Left lobe of liver (tissue), 2 donors: ENCODE results near the gene SCGN. TPM values are rescaled to one million over a fixed set of nuclear protein-coding genes. Genes with fewer than 3 reads are reported as not detected.
A peak's percentile ranks its signal among the peaks of the same experiment; 100 is the strongest.

Experiments used
- ATAC-seq: fragments of 200-7000 bp; cut with Tn5 transposase; one replicate; pipeline ENCODE4 v1.9.1; 2020; ENCODE audit warnings: mild to moderate bottlenecking, moderate library complexity
- DNase-seq: peaks from one replicate; pipeline ENCODE4 v3.0.0-alpha.2; 2020; ENCODE audit warnings: low spot score
- total RNA-seq: library from RNA; stranded (reverse); gene quantifications from one replicate; pipeline ENCODE4 v1.2.1, GENCODE V29; 2021
- donor health status: DM: no; HTN: no; CAD: no; lungs with moderate emphysema.
- donor health status: DM: no; HTN: yes; CAD: no.

The SCGN gene
- total RNA-seq, 1 donor from 2014 or later, result 2.2 TPM

DNA sequence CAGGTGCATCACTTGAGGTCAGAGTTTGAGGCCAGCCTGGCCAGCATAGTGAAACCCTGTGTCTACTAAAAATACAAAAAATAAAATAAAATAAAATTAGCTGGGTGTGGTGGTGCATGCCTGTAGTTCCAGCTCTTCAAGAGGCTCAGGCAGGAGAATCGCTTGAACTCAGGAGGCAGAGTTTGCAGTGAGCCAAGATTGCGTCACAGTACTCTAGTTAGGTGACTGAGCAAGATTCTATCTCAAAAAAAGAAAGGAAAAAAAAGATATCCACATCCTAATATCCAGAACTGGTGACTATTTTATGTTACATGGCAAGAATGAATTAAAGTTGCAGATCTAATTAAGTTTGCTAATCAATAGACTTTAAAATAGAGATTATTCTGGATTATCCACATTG is 32.5 kb downstream of the SCGN start:
- DNase-seq, result no peak
- ATAC-seq, result no peak

DNA sequence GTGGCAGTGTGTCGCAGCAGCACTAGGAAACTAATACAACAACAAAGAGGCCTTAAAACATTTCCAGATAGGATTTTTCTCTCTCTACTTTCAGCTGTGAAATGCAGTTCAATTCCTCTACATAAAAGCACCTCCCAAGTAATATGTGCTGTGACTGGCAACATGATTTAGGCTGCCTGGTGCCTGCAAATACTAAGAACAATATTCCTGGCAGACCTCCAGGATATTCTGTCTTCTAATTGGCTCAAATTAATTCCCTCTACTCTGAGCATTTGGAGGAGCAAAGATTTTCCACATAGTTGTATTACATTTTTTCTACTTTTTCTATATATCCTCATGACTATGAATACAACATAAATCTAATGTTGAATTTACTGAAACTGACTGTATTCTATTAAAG is 33.2 kb downstream of the SCGN start:
- ATAC-seq, result no peak

DNA sequence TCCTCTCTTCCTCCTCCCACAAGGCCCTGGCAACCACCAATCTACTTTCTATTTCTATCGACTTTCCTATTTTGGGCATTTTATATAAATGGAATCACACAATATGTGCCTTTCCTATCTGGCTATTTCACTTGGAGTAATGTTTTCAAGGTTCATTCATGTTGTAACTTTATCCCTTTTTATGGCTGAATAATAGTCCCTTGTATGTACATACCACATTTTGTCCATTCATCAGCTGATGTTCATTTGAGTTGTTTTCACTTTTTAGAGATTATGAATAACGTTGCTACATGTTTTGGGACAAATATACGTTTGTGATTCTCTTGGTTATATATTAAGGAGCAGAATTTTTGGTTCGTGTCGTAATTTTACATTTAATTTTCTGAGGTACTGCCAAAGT is 33.9 kb downstream of the SCGN start:
- ATAC-seq, result no peak

More for the DNA sequence above, 33.2 kb downstream of the SCGN start:
- DNase-seq, result no peak

DNA sequence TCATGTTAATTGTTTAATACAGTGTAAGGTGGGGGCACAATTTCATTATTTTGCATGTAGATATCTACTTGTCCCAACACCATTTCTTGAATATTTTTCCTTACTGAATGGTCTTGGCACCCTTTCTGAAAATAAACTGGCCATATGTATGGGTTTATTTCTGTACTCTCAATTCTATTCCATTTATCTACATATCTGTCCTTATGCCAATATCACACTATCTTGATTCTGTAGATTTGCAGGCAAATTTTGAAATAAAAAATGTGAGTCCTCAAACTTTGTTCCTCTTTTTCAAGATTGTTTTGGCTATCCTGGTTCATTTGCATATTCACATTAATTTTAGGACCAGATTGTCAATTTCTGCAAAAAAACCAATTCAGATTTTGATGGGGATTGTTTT is 34.8 kb downstream of the SCGN start:
- no peak for ATAC-seq
- DNase-seq, result no peak

More for the DNA sequence above, 33.9 kb downstream of the SCGN start:
- DNase-seq, result no peak

DNA sequence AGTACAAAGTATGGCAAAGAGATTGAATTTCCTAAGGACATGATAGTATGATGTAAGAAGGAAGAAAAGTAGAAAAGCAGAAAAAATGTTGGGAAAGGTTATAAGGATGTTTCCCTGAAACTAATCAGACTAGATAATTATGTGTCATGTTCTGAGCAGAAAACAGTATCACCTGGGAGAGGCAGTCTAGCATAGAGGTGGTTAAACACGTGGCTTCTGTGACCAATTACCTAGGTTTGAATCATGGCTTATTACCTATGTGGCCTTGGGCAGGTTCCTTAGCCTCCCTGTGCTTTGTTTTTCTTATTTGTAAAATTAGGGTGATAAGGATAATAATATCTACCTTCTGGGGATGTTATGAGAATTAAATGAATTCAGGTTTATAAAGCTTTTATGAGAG is 38.0 kb downstream of the SCGN start:
- DNase-seq (no peak), ATAC-seq (no peak)

DNA sequence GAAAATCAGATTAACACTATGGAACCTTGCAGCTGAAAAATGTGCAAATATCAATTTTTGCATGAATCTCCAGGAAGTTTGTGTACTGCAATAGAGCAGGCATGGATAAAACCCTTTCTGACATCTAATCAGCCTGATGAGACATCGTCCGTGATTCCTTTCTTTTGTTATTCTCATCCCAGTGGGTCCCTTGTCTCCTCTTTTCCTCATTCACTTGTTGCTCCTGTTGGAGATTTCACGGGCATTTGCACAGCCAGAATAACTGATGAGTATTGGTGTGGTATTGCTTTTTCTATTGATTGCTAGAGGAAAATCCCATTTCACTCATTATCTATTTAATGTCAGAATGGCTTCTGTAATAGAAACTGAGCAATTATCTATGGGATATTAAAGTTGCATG is 39.9 kb downstream of the SCGN start:
- ATAC-seq (no peak), DNase-seq (no peak)

DNA sequence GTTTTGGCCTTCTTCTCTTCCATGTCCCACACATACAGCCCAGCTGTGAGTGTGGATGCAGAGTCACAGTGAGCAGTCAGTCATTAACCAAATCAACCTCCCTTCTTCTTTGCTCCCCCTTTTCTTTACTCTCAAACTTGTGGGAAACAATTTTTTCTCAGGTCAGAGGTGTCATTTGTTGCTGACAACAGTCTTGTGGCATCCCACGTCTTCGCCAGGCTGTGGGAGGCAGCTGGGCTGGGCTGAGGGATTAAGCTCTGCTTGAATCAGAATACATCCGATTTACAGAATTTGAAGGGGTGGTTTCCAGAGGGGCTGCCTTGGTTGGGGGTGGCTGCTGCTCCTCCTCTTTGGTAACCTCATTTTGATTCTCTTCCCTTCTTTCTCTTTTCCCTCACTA is 40.5 kb downstream of the SCGN start:
- DNase-seq, result no peak
- ATAC-seq, result no peak

DNA sequence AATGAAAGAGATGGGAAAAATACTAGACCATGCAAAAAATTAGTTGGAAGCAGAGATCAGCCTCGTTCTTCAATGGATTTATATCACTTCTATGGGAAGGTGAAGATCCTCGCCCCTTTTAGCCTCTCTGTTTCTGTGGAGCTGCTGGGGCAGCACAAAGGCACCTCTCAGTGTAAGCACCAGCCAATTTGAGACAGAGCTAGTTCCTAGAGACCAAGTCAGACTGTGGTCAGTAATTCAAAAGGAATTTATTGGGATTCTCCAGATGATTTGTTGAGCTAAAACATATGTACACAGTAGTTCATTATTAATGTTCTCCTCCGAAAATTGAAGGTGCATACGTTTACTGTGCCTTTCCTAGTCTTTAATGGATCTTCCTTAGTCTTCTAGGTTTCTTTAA is 42.4 kb downstream of the SCGN start:
- DNase-seq (no peak), ATAC-seq (no peak)

DNA sequence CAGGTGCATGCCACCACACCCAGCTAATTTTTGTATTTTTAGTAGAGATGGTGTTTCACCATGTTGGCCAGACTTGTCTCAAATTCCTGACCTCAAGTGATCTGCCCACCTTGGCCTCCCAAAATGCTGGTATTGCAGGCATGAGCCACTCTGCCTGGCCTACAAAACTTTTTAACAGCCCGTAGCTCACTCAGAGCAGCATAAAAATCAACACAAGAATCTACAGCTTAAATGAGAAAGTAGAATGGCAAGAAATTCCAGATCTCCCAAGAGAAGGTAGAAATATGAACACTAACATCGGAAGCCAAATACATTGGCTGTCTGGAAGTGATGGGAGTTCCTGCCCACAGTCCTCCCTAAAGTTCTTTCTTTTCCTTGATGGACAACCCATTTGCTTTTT is 43.7 kb downstream of the SCGN start:
- ATAC-seq (no peak), DNase-seq (no peak)

DNA sequence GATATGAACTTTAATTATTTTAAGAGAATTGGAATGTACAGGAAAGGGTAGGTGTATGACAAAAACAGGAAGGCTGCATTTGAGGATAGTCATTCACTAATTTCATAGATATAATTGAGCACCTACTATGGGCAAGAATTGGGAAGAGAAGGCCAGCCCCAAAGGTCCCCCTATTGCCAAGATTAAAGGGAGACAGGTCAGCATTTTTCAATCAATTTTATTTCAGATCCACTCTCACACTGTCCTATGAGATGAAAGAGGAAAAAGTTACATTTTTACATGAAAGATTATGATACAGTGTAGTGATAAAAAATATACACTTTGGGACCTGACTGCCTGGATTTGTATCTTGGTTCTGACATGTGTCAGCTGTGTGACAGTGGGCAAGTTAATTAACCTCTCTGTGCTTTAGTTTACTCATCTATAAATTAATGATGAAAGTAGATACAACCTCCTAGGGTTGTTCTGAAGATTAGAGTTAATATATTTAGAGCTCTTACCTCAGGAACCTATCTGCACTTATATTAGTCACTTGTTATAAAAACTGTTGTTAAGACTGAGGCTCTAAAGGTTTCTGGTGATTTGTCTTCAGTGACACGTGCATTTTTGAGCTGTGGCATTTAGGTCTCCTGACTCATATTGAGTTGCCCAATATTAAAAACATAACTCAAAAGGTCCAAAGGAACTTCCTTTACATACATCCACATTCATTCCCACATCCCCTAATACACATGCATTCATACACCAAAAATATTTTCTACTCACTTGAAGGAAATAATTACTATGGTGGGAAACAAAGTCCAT is 45.7 kb downstream of the SCGN start:
- no peak for DNase-seq
- no peak for ATAC-seq

DNA sequence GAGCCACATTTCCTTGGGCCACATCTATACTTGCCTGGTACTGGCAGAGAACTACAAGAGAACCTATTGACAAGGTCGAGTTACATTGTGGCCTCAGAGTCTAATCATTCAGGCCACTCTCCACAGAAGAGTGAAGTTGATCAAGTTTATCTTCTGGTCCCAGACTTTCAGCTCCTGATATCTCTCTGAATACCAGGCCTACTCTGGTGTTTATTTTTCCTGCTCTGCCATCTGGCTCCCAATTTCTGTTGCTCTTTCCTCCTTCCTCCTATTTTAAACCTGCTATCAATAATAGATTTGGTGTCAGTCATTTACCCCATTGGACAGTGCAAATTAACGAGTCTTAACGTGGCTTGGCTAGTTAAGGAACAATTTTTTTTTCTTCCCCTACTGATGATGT is 46.6 kb downstream of the SCGN start:
- no peak for ATAC-seq

DNA sequence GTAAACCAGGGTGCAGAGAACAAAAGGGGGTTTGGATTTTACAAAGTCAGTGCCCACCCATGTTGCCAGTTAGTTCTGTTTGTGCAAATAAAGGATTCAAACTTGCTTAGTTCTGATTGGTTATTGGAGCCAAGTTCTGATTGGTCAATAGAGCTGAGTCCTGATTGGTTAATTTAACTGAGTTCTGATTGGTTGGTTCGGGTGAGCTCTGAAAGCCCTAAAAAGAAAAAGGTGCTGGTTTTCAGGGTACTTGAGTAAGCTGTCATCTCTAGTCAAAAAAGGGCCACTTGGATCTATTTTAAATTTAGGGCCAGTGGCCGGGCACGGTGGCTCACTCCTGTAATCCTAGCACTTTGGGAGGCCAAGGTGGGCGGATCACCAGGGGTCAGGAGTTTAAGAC is 47.6 kb downstream of the SCGN start:
- ATAC-seq (no peak), DNase-seq (no peak)

More for the DNA sequence above, 46.6 kb downstream of the SCGN start:
- no peak for DNase-seq

DNA sequence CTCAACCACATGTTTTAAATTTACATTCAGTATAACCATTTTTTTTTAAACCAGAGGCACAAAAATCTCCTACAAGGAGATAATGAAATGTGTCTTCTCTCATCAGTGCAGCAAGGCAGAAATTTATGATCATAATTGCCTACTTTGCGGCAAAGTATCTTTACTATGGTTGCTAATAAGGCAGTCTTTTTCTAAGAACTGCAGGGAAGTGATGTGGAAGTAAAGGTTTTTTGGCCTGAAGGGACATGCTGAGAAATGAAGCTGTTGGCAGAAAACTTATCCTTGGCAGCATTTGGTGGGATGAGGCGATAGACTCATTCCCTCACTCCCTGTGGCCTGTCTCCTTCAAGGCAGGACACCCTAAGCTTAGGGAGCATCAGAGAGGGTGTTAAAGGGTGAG is 48.7 kb downstream of the SCGN start:
- ATAC-seq, result no peak

DNA sequence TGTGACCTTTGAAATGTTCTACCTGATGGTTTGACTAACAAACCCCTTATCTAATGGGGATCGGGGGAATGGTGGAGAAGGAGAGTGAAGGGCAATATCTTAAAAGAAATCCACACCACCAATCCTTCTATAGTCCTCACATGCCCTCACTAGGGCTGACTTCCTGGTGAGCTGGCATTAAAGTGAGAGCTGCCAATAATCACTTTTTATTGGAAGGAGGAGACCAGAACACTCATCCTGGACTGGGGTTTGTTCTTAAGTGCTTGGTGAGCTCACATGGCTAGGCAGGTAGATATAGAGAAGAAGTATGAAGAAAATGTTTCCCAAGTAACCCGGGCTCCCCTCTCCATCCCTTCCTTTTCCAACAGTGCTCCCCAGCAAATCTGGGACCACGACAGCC is 49.8 kb downstream of the SCGN start:
- DNase-seq (no peak), ATAC-seq (no peak)

More for the DNA sequence above, 48.7 kb downstream of the SCGN start:
- no peak for DNase-seq

DNA sequence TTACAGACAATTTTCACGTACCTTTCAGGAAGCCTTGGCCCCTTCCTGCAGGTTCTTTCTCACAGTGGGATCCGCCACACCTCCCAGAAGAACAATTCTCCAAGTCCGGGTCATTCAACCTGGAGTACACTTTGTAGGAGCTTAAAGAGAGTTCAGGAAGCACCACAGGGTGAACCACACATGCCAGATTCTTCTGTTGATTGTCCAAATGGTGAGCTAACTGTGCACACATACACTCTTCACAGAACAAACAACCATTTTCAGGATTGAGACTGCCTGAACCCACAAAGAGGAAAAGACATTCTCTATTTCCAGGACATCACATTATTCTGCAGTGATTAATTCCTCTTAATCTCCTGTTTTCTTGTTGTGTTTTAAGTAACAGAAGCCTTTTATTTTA is 51.0 kb downstream of the SCGN start:
- no peak for DNase-seq
- ATAC-seq, result no peak

DNA sequence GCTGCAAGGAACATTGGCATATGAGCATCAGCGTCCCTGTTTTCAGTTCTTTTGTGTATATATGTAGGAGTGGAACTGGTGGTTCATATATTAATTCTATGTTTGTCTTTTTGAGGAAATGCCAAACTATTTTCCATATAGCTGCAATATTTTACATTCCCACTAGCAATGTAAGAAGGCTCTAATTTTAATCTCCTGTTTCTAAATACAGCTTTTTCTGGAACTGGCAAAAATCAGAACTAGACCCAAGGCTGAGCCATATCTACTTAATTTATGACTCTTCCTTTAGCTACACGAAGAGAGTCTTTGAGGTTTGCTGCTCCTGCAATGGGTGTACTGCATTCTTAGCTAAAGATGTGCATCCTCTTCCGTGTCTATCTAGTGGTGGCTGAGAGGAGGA is 52.0 kb downstream of the SCGN start:
- no peak for DNase-seq
- ATAC-seq, result no peak

DNA sequence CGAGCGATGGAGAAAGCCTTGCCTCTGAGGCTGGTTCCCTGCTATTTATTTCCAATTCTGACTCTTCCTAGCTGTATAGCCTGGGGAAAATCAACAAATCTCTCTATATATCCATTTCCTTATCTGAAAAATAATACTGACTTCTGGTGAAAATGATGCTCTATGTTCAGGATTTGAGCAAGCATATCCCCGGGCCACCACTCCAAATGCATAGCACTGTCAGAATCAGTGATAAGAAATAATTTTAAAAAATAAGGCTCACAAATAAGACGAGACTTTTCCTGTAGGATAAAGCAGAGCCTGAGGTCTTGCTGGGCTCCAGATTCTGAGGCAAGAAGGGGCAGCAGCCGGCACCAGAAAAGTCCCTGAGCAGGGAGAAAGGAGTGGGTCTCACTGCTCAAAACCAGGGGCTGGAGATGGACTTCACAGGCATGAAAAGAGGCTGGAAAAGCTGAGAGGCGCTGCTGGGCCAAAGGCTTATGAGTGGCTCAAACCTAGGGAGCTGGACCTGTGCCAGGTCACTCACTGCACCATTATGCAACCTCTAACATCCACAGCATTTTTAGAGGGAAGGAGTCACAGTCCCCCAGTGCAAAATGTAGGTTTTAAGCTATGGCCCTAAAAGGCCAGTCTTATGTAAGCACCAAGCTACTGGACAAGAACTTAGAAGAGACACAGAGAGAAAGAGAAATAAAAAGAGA is 54.4 kb downstream of the SCGN start:
- peak; percentile 75 for ATAC-seq

DNA sequence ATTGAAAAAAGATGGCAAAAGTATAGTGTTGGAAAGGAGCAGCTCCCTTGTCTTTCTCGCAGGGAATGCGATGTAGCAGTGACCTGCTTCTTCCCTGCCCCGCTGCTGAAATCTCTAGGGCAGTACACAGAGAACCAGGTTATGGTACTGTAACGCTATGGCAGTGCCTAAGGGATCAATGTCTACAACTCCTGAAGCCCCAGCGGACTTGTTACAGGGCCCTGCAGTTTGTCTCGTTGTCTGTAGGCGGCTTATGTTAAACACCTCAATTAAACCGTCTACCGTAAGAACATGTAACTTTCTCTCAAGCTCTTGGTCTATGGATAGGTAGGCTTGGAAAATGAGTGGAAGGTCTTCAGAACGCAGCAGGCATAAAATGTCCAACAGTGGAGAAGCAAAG is 57.7 kb downstream of the SCGN start:
- ATAC-seq, result no peak
- no peak for DNase-seq

More for the DNA sequence above, 54.4 kb downstream of the SCGN start:
- DNase-seq, result peak; percentile 62

DNA sequence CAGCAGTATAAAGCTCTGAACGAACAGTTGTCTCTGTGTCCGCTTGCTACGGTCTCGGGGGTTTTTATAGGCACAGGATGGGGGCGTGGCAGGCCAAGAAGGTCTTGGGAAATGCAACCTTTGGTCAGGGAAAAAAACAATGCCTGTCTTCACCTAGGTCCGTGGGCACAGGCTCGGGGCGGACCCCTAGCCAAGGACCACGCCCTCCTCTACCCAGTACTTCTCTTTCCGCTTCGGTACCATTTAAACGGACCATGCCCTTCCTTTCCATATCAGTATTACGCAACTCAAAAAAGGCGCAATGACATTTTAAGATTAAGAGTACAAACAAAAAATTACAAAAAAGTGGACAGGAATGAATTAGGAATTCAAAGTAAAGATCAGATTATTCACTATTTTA is 58.3 kb downstream of the SCGN start:
- DNase-seq (no peak), ATAC-seq (no peak)

DNA sequence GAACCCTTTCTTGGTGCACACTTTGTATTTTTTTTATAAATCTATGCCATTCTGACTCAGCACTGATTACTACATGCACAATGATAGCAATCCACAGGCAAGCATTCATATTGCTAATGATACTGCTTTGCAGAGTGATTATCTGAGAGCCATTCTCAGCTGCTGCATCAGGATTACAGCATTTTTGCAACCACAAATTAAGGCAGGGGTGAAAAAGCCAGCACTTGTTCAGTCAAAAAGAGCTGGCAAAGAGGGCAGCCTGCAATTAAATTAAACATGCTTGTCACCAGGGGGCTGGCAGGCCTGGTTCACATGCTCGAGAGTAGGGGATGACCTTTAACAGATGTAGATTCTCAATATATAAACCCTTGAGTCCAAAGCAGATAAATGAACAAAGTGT is 61.8 kb downstream of the SCGN start:
- ATAC-seq, result no peak
- DNase-seq, result no peak

DNA sequence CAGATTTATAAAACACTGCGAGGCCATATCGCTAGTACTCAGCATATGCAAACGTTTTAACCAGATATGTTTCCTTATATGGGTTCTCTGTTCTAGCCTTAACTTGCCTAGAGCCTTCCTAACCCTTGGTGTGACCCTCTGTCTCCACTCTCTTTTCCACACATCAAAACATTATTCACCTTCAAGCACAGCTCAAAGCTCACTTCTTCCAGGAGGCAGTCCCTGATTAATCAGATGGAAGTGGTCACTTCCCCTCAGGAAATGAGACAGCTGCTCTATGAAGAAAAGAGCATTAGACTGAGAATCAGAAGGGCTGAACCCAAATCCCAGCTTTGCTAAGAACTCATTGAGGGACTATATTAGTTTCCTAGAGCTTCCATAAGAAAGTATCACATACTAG is 62.8 kb downstream of the SCGN start:
- ATAC-seq (no peak), DNase-seq (no peak)

DNA sequence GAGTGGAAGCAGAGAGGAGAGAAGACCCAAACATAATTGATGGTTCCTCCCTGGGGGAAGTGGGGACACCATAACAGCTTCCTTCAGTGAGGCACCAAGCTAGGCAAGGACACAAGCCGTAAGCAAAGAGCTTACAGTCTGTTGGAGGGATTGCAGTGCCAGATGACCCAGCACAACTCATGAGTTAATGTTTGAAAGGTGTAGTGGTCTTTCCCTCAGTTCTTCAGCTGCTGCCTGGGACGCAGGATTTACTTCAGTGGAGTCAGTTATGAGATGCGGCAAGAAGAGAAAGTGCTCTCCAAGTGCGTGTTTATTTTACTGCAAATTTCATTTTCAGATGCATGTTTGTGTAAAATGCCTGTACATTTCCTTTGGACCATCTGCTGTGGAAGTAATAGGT is 63.8 kb downstream of the SCGN start:
- ATAC-seq (no peak), DNase-seq (no peak)
